ENCODE measurements around the gene EXOC4. TPM values are rescaled to one million over a fixed set of nuclear protein-coding genes. Genes with fewer than 3 reads are reported as not detected.

Gene EXOC4
- total RNA-seq, 1 experiment from 2014 or later: 75.8 TPM

- Histone ChIP-seq H3K9ac (ENCODE audit: extremely low read depth, insufficient read length, low read length) (no peak overlapping the region), H3K56ac (ENCODE audit: insufficient read length, low read depth, low read length) (no peak overlapping the region), H3K79me2 (ENCODE audit: insufficient read depth, low read length) (no peaks in the 10 kb centered on the region), H3K4me2 (ENCODE audit: insufficient read depth, insufficient read length, low read length) (no peak overlapping the region), H2AK5ac (ENCODE audit: insufficient read length, low read length) (no peak overlapping the region), H3K4me1 (ENCODE audit: insufficient read depth, low read length) (0 out of 2 replicates have a peak, but pooled peaks cover 4% of the 10 kb centered on the region), H3K79me1 (ENCODE audit: insufficient read depth, low read depth, low read length, poor library complexity, severe bottlenecking) (no peaks in the 10 kb centered on the region), H4K20me1 (ENCODE audit: control insufficient read depth, insufficient read depth, insufficient read length) (no peaks in the 10 kb centered on the region), H3K27ac (ENCODE audit: insufficient read length, low read depth, low read length) (no peak overlapping the region), H4K91ac (ENCODE audit: insufficient read length, low read depth, low read length) (no peak overlapping the region), H3K23me2 (ENCODE audit: insufficient read length, low read depth, low read length, poor library complexity, severe bottlenecking) (no peaks in the 10 kb centered on the region), H2BK15ac (ENCODE audit: low read depth, low read length) (no peak overlapping the region), H2AFZ (ENCODE audit: low read length) (no peak overlapping the region), H3K14ac (ENCODE audit: insufficient read depth, low read length) (no peak overlapping the region), H3K27me3 (ENCODE audit: insufficient read depth, low read length) (no peaks in the 10 kb centered on the region), H4K5ac (ENCODE audit: insufficient read length, low read depth, low read length) (no peak overlapping the region), H2BK20ac (ENCODE audit: low read depth, low read length, poor library complexity, severe bottlenecking) (no peak overlapping the region), H4K8ac (replicated peaks; ENCODE audit: insufficient read length, low read depth, low read length) (no peak overlapping the region), H3K4ac (ENCODE audit: low read depth, low read length) (no peak overlapping the region), H3K18ac (ENCODE audit: insufficient read length, low read depth, low read length) (no peak overlapping the region), H3T11ph (ENCODE audit: low read length) (no peak overlapping the region), H2BK12ac (ENCODE audit: insufficient read length, low read depth, low read length) (no peak overlapping the region), H2BK5ac (ENCODE audit: insufficient read length, low read length) (no peak overlapping the region), H3K23ac (ENCODE audit: insufficient read length, low read depth, low read length) (no peak overlapping the region), H3K9me3 (ENCODE audit: control insufficient read depth, low read depth, low read length) (no peaks in the 10 kb centered on the region), H2BK120ac (ENCODE audit: low read depth, low read length, poor library complexity, severe bottlenecking) (no peak overlapping the region)
- Mint-ChIP-seq H3K9me3 (no peaks in the 10 kb centered on the region), H3K4me3 (no peak overlapping the region), H3K36me3 (ENCODE audit: insufficient read depth in 1 of 3, low read depth in 3 of 3) (no peaks in the 10 kb centered on the region), H3K27me3 (ENCODE audit: low read depth) (no peaks in the 10 kb centered on the region), H3K27ac (no peak overlapping the region), H3K4me1 (peaks cover 8 to 14% of the 10 kb centered on the region in 2 experiments)
- DNase-seq: no peak
- TF ChIP-seq CTCF (conservative IDR thresholded peaks at IDR 0.05): no peak
Observed at GRCh38 chr7:133593561-133593960, 340.7 kb downstream of the EXOC4 start.
